GM21825 (cell line): Measurements from ENCODE around the gene MEIOB.
"Not testable (repeated sequence)": the region's sequence is repeated elsewhere in the genome, so short reads cannot be mapped to it uniquely, and the experiment has no call there.

Experiments used
- ATAC-seq: cut with Tn5 transposase; IDR thresholded peaks from one replicate; pipeline ENCODE4 v1.9.1; 2021; ENCODE audit warnings: mild to moderate bottlenecking, moderate library complexity; ENCODE audit not compliant: unreplicated experiment

Gene MEIOB, protein sequence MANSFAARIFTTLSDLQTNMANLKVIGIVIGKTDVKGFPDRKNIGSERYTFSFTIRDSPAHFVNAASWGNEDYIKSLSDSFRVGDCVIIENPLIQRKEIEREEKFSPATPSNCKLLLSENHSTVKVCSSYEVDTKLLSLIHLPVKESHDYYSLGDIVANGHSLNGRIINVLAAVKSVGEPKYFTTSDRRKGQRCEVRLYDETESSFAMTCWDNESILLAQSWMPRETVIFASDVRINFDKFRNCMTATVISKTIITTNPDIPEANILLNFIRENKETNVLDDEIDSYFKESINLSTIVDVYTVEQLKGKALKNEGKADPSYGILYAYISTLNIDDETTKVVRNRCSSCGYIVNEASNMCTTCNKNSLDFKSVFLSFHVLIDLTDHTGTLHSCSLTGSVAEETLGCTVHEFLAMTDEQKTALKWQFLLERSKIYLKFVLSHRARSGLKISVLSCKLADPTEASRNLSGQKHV

DNA sequence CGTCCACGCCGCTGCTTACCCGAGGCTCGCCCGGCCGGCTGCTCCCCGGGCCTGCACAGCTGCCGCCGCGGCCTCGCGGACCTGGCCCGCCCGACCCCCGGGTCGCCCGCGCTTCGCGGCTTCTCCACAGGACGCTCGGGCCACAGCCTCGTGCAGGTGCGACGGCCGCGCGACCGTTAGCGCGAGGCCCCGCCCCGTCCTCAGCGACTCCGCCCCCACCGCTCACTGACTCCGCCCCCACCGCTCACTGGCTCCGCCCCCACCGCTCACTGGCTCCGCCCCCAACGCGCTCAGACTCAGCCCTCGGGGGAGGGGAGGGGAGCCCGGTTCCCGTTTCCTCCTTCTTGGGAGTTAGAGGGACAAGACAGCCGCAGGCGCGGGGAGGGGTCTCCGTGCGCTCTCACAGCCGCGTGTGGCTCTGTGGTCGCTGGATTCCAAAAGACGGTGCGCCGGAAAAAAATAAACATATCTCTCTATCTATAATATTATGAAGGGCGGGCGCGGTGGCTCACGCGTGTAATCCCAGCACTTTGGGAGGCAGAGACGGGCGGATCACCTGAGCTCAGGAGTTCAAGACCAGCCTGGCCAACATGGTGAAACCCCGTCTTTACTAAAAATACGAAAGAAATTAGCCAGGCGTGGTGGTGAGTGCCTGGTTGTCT lies at the start of gene MEIOB:
Gene MEIOB (minus strand): TSS at position 191 of the 662 bp plus-strand sequence. CDS start 3,989 bp downstream, outside the sequence.
- ATAC-seq, result no peak

GRCh38 chr16:1920727-1921171 lies 48.8 kb upstream of the MEIOB start:
- ATAC-seq, result no peak

DNA sequence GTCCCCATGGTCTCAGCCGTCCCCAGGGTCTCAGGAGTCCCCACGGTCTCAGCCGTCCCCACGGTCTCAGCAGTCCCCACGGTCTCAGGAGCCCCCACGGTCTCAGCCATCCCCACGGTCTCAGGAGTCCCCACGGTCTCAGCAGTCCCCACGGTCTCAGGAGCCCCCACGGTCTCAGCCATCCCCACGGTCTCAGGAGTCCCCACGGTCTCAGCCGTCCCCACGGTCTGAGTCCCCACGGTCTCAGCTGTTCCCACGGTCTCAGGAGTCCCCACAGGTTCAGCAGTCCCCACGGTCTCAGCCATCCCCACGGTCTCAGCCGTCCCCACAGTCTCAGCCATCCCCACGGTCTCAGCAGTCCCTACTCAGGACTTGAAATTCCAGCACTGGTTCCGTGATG lies 48.2 kb upstream of the MEIOB start:
- not testable (repeated sequence) for ATAC-seq

- no peak for ATAC-seq
Measured at GRCh38 chr16:1919327-1919998, 47.5 kb upstream of the MEIOB start.

- no peak for ATAC-seq
Measured at GRCh38 chr16:1918351-1919326, 46.7 kb upstream of the MEIOB start, which contains the start of gene HS3ST6. HS3ST6 (minus strand) TSS chr16:1918415; CDS start chr16:1918323, 92 bp downstream.

GRCh38 chr16:1917665-1918350 lies 45.8 kb upstream of the MEIOB start:
- no peak for ATAC-seq

DNA sequence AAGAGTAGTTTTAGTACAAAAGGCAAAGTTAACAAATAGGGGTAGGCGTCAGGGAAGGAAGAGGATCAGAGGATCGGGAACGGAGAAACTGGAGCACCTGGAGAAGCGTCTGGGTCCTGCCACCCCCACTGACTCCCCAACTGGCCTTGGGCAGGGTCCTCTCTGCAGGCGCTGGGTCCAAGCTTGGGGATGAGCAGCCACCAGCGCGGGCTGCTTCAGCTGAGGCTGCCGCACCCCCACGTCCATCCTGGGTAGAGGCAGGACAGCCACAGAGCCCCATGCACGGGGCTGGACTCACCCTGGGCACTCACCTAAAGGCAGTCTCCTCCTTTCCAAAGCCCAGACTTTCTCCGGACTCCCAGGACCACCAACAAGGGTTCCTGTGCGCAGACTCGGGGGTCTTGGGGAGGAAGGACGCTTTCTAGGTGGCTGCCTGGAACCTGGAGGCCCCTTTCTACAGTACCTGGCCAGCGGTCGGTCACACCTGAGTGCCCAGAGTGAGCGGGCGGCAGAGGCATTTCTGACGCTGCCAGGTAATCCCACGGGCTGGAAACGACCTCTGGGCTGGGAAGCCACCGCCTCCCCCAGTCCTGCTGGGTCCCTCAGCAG lies 45.2 kb upstream of the MEIOB start:
- ATAC-seq, result no peak

- no peak for ATAC-seq
Measured at GRCh38 chr16:1916640-1916990, 44.7 kb upstream of the MEIOB start.

DNA sequence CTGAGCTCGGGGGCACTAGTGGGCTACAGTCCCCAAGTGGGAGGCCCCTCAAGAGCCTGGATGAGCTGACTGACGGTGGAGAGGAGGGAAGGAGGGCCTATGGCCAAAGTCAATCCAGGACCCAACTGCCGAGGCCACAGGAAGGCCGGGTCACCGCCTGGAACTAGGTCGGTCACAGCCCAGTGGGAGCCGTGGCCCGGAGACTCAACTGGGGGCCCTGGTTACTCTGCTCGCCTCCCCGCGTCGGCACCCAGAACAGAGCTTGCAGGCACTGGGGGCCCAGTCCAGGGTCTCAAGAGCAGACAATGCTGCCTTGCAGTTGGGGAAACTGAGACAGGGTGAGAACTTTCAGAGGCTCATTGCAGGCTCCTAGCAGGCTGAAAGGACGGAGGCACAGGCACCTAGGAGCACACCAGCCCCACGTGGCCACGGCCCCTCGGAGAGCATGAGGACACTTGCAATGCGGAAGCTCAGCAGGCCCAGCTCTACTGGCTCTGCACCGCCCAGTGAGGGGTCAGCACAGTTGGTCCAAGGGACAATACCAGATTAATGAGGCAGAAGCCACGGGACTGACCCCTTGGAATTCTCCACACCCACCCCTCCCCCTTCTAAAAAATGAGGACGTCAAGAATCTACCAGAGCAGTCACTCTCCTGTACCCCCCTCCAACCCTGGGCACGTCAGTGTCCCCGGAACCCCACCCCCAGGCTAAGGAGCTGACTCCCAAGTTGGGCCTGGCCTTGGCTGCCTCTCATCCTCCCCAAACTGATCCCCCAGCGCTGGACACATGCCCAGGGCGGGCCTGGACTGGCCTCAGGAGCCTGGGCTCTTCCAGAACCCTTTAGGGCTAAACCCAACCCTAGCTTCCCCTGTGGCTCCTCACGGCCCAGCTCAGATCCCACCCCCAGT lies 44.0 kb upstream of the MEIOB start:
- ATAC-seq, result no peak

GRCh38 chr16:1914988-1915387 lies 43.0 kb upstream of the MEIOB start:
- ATAC-seq, result no peak

- no peak for ATAC-seq
Measured at GRCh38 chr16:1914084-1914608, 42.2 kb upstream of the MEIOB start.

GRCh38 chr16:1913327-1914083 lies 41.5 kb upstream of the MEIOB start:
- ATAC-seq, result no peak

DNA sequence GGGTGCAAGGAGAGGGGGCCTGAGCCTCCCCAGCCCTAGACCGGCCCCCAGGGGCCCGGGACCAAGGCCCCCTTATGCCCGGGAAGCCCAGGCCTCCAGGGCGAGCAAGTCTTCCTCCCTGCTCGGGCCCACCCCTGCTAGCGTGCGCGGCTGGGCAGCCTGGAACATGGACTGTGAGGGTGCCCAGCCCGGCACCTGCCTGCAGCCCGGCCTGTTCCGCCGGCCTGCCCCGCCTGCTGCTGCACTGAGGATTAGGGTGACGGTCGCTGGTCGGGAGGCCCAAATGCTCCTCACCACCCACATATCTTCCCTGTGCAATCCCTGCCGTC lies 40.2 kb upstream of the MEIOB start:
- ATAC-seq, result no peak

DNA sequence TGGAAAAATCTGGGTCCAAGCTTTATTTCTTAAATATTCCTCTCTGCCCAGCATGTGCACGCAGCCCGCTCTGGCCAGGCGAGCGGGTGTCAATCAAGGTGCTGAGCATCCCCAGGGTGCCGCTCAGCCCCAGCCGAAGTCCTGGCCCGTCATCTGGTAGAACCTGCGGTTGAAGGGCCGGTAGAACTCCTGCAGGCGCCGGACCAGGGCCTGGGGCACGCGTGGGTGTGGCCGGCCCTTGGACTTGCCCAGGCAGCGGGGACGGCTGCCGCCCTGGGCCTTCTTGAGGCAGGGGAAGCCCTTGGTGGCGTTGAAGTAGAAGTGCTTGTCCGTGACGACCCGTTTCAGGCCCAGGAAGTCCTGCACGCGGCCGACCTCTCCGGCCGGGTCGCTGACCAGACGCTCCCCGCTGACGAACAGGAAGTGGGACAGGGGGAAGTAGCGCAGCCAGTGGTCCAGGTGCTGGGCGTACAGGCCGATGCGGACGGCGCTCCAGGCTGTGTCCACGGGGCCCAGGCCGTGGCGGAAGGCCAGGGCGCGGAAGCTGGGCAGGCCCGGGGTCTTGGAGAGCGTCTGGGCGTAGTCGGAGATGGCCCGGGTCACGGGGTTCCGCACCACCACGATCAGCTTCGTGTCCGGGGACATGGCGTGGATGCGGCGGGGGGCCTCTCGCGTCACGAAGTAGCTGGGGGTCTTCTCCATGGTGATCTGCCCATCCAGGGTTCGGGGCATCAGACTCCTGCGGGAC lies 39.7 kb upstream of the MEIOB start:
- no peak for ATAC-seq

GRCh38 chr16:1909561-1910231 lies 37.7 kb upstream of the MEIOB start:
- no peak for ATAC-seq

GRCh38 chr16:1908983-1909382 lies 37.0 kb upstream of the MEIOB start:
- ATAC-seq, result no peak
